HCT116 (cell line): ENCODE data around the gene AQP5.

ENCODE experiments used
- EZH2 ChIP-seq: fragments of 200-600 bp; sonication (generic); IDR thresholded peaks from 2 replicates; pipeline ENCODE4 v1.6.1; 2017; ENCODE audit warnings: antibody characterized with exemption, mixed run types
- POLR2A ChIP-seq: IDR thresholded peaks from 2 replicates; pipeline ENCODE4 v1.7.0; 2011; ENCODE audit warnings: borderline replicate concordance; ENCODE audit not compliant: insufficient read depth, insufficient read length; ENCODE audit errors: extremely low read depth
- TF ChIP-seq, protein P1 (sequence below): IDR thresholded peaks from 2 replicates; pipeline ENCODE4 v1.6.1; 2012; ENCODE audit warnings: low read depth

DNA sequence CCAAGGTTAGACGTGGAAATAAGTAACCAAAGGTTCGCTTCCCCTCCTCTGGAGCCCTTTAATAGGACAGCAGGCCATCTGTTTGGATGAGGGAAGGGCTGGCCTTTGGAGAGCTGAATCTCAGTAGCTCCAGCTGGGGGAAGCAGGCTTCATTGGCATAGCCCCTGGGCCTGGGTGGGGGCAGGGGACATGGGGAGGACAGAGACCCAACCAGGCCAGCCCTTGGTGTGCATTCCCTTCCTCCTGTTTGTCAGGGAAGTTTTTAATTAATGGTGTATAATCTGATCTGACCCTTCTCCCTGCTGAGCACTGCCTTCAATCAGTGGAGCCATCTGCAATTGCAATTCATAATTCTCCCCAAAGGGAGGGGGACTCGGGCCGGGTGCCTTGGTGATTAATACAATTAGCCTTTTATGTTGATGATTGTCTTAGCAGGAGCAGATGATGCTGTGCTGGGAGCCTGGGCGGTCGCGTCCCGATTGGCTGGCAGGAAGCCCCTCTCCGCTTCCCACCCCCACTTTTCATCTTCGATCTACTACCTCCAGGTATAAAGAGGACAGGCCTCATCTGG lies 17.4 kb downstream of the AQP5 start:
- TF ChIP-seq, protein P1, sequence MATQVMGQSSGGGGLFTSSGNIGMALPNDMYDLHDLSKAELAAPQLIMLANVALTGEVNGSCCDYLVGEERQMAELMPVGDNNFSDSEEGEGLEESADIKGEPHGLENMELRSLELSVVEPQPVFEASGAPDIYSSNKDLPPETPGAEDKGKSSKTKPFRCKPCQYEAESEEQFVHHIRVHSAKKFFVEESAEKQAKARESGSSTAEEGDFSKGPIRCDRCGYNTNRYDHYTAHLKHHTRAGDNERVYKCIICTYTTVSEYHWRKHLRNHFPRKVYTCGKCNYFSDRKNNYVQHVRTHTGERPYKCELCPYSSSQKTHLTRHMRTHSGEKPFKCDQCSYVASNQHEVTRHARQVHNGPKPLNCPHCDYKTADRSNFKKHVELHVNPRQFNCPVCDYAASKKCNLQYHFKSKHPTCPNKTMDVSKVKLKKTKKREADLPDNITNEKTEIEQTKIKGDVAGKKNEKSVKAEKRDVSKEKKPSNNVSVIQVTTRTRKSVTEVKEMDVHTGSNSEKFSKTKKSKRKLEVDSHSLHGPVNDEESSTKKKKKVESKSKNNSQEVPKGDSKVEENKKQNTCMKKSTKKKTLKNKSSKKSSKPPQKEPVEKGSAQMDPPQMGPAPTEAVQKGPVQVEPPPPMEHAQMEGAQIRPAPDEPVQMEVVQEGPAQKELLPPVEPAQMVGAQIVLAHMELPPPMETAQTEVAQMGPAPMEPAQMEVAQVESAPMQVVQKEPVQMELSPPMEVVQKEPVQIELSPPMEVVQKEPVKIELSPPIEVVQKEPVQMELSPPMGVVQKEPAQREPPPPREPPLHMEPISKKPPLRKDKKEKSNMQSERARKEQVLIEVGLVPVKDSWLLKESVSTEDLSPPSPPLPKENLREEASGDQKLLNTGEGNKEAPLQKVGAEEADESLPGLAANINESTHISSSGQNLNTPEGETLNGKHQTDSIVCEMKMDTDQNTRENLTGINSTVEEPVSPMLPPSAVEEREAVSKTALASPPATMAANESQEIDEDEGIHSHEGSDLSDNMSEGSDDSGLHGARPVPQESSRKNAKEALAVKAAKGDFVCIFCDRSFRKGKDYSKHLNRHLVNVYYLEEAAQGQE, result no peak
- TF ChIP-seq POLR2A (no peak), EZH2 (no peak)
